ENCODE measurements around the gene MVB12B. TPM values are rescaled to one million over a fixed set of nuclear protein-coding genes. Genes with fewer than 3 reads are reported as not detected.

MVB12B gene
- total RNA-seq, 1 donor from 2014 or later: 16.5 TPM

GRCh38 chr9:126509718-126510117, 183.1 kb downstream of the MVB12B start:
- H3K9me3 ChIP-seq: no peaks in the 10 kb centered on the region
- H3K27me3 ChIP-seq: no peaks in the 10 kb centered on the region
- no peaks in the 10 kb centered on the region for H3K36me3 ChIP-seq
- no peak overlapping the region for H3K4me3 ChIP-seq
- TF ChIP-seq POLR2A (IDR thresholded peaks at IDR 0.05) (no peak), CTCF (IDR thresholded peaks at IDR 0.05) (no peak)
- no peak overlapping the region for H3K27ac ChIP-seq
- no peak for DNase-seq (ENCODE audit: extremely low spot score in 2 of 2)
- peaks cover 11% of the 10 kb centered on the region for H3K4me1 ChIP-seq
- intact Hi-C loops (cut with DNase I): no loop called here

DNA sequence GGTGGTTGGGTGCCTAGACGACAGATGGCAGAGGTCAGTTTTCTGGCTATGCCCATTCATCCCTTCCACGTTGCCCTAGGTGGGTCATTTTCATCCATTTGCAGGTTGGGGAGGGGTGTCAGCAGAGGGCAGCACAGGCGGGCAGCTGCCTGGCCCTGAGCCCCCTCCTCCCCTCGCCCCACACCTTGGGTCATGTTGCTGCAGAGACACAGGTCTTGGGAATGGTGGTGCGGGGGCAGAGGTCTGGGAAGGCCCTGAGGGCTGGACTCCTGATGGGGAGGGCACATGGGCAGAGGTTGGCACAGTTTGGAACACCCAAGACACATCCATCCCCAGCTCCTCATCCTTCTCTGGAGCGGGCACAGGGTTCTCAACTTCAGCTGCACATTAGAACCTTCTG, 183.9 kb downstream of the MVB12B start:
- intact Hi-C loops (cut with DNase I): no loop called here
- Histone ChIP-seq H3K36me3 (no peaks in the 10 kb centered on the region), H3K4me3 (no peak overlapping the region), H3K4me1 (peaks cover 19% of the 10 kb centered on the region), H3K27me3 (no peaks in the 10 kb centered on the region), H3K9me3 (no peaks in the 10 kb centered on the region), H3K27ac (no peak overlapping the region)
- TF ChIP-seq POLR2A (IDR thresholded peaks at IDR 0.05) (no peak), CTCF (IDR thresholded peaks at IDR 0.05) (no peak), POLR2AphosphoS5 (IDR thresholded peaks at IDR 0.05; ENCODE audit: insufficient read depth in 1 of 2, low read depth in 1 of 2) (no peak)
- no peak for DNase-seq (ENCODE audit: extremely low spot score in 2 of 2)

GRCh38 chr9:126511411-126511810, 184.8 kb downstream of the MVB12B start:
- Histone ChIP-seq H3K9me3 (no peaks in the 10 kb centered on the region), H3K27me3 (no peaks in the 10 kb centered on the region), H3K36me3 (no peaks in the 10 kb centered on the region), H3K4me1 (peaks cover 24% of the 10 kb centered on the region), H3K27ac (no peak overlapping the region), H3K4me3 (no peak overlapping the region)
- no peak for TF ChIP-seq POLR2A (IDR thresholded peaks at IDR 0.05)
- no peak for DNase-seq (ENCODE audit: extremely low spot score in 2 of 2)
- intact Hi-C loops (cut with DNase I): no loop called here

- no peaks in the 10 kb centered on the region for H3K36me3 ChIP-seq
- no peak overlapping the region for H3K27ac ChIP-seq
- intact Hi-C loops (cut with DNase I): no loop called here
- DNase-seq (ENCODE audit: extremely low spot score in 2 of 2): no peak
- H3K9me3 ChIP-seq: no peaks in the 10 kb centered on the region
- TF ChIP-seq POLR2A (IDR thresholded peaks at IDR 0.05) (no peak), CTCF (IDR thresholded peaks at IDR 0.05) (no peak), POLR2AphosphoS5 (IDR thresholded peaks at IDR 0.05; ENCODE audit: insufficient read depth in 1 of 2, low read depth in 1 of 2) (no peak)
- H3K4me1 ChIP-seq: peaks cover 34% of the 10 kb centered on the region
- no peaks in the 10 kb centered on the region for H3K27me3 ChIP-seq
- H3K4me3 ChIP-seq: no peak overlapping the region
Observed at GRCh38 chr9:126513159-126514036, 186.8 kb downstream of the MVB12B start.

DNA sequence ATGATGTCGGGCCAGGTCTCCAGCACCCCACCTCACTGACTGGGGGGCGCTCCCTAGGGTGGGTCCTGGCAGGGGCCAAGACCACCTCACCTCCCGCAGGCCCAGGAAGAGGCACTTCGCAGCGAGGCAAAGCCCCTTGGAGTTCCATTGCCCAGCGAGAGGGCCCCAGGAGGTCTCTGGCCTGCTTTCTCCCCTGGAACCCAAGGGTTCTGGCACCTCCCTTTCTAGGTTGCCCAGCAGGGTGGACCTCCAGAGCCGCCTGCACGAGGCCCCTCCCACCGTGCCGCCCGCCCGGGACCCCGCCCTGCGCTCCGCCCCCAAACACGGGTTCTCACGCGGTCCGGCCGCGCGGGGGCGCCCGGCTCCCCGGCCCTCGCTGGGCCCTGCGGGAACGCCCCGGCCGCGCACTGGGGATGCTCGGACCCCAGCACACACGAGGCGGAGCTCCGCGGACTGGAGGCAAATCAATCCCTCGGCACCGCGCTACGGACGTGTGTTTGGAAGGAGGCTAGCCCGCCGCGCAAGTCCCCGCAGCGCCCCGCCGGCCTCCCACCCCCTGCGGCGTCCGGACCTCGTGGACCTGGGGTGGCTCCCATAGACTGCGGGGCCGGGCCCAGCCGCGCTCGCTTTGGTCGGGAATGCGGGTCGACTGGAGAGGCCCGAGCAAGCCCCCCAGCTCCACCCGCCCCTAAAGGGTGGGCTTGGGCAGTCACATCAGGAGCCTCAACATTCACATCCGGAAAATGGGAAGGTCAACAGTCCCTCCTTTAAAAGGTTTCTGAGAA, 187.6 kb downstream of the MVB12B start:
- DNase-seq (ENCODE audit: extremely low spot score in 2 of 2): no peak
- Histone ChIP-seq H3K27ac (peak overlapping the region; percentile 71), H3K36me3 (no peaks in the 10 kb centered on the region), H3K9me3 (no peaks in the 10 kb centered on the region), H3K27me3 (no peaks in the 10 kb centered on the region), H3K4me3 (peak overlapping the region in 1 of 2 donors; percentile 32), H3K4me1 (peaks cover 34% of the 10 kb centered on the region)
- TF ChIP-seq POLR2AphosphoS5 (IDR thresholded peaks at IDR 0.05; ENCODE audit: insufficient read depth in 1 of 2, low read depth in 1 of 2) (no peak), CTCF (IDR thresholded peaks at IDR 0.05) (no peak), POLR2A (IDR thresholded peaks at IDR 0.05) (no peak)
- intact Hi-C loops (cut with DNase I): no loop called here

Measured in vagina (tissue), 2 donors.